OCI-M2 (cell line): ENCODE data around the gene MTNR1A.
"Not testable (repeated sequence)": the region's sequence is repeated elsewhere in the genome, so short reads cannot be mapped to it uniquely, and the experiment has no call there.

Experiments used
- DNase-seq: peaks from one replicate; lab custom pipeline; 2025; ENCODE audit not compliant: unreplicated experiment; lab: John Stamatoyannopoulos, UW

MTNR1A gene

GRCh38 chr4:186563761-186564160 lies 8.4 kb upstream of the MTNR1A start:
- DNase-seq: no peak

DNA sequence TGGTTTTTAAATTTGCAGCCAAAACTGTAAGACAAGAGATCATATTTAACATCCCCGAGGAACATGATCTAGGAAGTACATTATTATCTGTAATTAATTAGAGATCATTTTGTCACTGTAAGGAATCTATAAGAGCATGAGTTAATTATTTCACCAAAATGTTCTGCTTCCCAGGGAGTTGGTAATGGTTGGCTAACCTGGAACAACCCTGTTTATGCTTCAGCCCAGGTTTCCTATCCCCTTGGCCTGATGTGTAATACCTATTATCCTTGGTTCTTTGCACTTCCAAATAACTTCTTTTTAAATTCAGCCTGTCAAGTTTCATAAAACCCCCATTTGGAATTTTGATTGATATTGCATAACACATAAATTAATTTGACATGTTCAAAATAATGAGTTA lies 6.4 kb upstream of the MTNR1A start:
- no peak for DNase-seq

- no peak for DNase-seq
Measured at GRCh38 chr4:186560647-186561046, 5.3 kb upstream of the MTNR1A start.

DNA sequence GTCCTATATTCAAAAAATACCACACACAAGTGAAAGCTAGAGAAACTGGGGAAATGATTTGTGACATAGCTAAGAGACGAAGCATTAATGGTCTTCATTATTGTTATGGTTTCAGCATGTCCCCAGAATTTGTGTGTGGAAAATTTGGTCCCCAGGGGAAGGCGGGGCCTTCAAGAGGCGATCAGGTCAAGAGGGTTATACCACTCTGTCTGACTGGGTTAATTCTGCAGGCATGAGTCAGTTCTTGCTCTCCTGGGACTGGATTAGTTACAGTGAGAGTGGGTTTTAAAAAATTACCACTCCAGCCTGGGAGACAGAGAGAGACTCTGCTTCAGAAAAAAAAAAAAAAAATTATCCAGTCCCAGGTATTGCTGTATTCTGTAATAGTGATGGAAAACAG lies 2.1 kb upstream of the MTNR1A start:
- no peak for DNase-seq

GRCh38 chr4:186557061-186557460 lies 1.7 kb upstream of the MTNR1A start:
- no peak for DNase-seq

DNA sequence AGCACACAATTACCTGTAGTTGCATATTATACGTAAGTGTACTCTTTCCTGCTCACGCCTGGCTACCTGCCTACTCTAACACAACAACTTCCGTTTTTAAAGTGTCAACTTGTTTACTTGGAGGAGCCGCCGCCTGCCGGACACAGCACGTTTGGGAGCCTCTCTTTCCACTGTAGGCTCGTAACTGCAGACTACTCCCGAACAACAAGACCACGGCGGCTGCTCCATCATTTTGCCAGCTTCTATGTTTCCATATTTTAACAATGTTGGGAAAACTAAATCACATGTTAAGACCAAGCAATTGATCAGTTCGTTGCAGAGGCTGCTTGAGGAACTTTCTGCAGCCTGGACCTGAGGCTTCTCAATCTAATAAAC lies 841 bp downstream of the MTNR1A start:
- DNase-seq: no peak

- DNase-seq: no peak
Measured at GRCh38 chr4:186553717-186554116, 1.6 kb downstream of the MTNR1A start.

GRCh38 chr4:186551849-186552248 lies 3.5 kb downstream of the MTNR1A start:
- DNase-seq: no peak

GRCh38 chr4:186545436-186545835 lies 9.9 kb downstream of the MTNR1A start:
- DNase-seq: no peak

GRCh38 chr4:186543206-186543605 lies 12.2 kb downstream of the MTNR1A start:
- no peak for DNase-seq

DNA sequence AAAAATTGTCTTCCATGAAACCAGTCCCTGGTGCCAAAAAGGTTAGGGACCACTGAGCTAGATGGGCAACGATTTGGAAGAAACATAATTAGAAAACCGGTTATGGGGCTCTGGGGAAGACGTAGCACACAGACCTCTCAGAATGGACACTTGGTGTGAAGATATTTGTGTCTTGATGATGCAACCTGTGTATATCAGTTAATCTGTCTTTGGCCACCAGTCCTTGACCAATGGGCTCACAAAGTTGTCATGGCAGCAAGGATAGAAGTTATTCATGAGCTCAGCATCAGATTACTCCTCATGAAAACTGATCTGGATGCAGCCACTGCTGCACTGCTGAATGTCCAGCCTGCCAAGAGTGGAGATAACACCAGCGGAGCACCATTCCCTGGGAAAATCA lies 13.6 kb downstream of the MTNR1A start:
- DNase-seq: no peak

DNA sequence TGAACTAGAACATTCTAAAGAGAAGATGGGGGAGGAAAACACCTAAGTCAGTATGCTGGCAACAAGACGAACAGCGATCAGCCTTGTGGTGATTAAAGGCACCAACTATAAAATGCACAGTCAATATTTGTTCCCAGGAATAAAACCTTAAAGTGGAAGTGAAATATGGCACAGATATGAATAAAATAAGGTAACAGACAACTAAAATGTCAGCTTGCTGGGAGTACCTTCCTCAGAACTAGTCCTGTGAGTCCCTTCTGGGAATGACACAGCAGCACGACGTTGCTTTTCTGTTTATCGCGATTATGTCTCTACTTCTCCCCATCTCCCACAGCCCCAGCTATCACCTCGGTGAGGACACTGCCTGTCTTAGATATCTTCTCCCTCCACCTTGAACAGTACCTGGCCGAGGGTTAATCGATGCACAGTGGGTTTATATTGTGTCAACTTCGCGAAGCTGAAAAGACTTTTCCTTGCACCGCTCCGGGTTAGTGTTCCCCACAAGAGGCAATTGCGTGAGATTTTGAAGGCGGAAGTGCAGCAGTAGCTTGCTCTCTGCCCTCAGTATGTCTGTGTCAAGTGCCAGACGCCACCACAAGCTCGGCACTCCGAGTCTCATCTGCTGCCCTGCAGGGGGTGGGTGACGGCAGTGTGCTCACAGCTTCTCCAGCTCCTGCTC lies 17.4 kb downstream of the MTNR1A start:
- DNase-seq: no peak

DNA sequence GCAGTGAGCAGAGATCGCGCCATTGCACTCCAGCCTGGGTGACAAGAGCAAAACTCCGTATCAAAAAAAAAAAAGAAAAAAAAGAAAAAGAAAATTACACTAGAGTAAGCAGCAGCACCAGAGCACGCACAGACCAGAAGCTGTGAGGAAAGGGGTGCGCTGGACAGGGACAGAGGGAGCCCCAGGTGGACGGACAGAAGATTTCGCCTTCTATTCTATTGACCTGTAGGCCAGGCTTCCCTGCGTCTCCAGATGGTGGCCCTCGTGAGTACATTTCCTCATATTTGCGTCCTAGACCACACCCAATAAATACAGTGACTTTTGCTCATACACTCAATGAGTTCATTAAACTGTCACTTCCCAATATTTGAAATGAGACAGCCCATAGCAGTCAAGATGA lies 19.1 kb downstream of the MTNR1A start:
- DNase-seq: no peak

DNA sequence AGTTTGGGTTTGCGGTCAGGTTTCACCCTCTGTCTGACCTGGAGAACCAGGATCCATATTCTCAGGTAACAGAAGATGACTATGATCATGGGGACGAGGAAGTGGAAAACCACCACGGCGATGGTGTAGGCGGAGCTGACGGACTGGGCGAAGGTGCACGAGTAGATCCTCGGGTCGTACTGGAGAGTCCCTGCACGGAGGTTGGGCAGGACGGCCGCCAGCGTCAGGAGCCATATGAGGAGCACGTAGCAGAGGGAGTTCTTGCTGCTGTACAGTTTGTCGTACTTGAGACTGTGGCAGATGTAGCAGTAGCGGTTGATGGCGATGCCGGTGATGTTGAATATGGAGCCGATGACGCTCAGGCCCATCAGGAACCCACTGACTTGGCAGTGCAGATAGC lies 21.3 kb downstream of the MTNR1A start:
- DNase-seq: no peak

DNA sequence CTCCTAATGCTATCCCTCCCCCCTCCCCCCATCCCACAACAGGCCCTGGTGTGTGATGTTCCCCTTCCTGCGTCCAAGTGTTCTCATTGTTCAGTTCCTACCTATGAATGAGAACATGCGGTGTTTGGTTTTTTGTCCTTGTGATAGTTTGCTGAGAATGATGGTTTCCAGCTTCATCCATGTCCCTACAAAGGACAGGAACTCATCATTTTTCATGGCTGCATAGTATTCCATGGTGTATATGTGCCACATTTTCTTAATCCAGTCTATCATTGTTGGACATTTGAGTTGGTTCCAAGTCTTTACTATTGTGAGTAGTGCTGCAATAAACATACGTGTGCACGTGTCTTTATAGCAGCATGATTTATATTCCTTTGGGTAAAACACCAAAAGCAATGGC lies 31.4 kb downstream of the MTNR1A start:
- not testable (repeated sequence) for DNase-seq

GRCh38 chr4:186516287-186516686 lies 39.1 kb downstream of the MTNR1A start:
- DNase-seq: no peak

DNA sequence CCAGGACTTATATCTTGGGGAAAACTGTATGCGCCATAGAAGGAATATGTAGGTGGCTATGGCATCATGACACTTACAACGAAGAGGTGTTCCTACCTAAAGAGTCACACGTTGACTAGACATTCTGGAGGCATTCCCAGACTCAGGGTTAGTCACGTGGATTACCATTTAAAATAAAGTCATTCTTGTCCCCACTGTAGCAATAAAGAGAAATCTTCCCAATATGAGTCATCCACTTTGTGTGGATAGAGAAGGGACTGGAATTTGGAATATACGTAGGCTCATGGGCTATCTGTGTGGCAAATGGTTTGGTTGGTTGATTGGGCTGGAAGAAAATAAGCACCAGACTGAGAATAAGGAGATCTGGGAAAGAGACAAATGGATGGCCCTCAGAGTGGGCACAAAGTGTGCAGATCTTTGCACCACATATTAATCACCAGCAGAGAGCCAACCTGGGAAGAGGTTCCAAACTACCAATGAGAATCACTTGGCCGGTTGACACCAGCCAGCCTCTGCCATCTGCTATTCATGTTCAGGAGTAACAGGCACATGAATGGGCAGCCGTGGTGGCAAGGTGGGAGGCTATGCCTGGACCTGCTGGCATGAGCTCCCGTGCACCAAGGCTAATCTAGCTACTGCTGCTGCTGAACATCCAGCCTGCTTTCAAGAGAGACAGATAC lies 41.0 kb downstream of the MTNR1A start:
- DNase-seq: no peak

DNA sequence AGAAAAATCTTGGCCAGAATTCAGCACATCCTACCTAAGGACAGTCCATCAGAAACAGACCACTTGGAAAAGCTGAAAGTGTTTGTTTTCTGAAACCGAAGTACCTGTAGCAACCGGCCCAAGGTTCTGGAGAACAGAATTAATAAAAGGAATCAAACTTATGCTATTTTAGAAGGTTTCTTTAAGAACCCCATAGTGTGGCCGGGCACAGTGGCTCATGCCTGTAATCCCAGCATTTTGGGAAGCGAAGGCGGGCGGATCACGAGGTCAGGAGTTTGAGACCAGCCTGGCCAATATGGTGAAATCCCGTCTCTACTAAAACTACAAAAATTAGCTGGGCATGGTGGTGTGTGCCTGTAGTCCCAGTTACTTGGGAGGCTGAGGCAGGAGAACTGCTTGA lies 50.6 kb downstream of the MTNR1A start:
- not testable (repeated sequence) for DNase-seq

GRCh38 chr4:186502231-186502630 lies 53.1 kb downstream of the MTNR1A start:
- no peak for DNase-seq

DNA sequence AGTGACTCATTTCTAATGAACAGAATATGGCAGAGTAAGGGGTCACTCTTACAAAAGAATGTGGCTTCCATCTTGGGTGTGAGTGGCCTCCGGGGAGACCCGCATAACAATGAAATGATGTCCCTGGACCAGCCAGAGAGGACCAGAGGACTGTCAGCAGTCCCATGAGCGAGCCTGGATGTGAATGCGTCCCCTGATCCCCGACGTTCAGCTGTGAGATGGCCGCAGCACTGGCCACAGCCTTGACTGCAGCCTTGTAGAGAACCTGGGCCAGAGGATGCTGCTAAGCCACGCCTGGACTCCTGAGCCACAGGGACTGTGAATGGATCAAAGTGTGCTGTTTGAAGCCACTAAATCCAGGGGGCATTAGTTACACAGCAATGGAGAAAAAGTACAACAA lies 53.8 kb downstream of the MTNR1A start:
- DNase-seq: no peak

DNA sequence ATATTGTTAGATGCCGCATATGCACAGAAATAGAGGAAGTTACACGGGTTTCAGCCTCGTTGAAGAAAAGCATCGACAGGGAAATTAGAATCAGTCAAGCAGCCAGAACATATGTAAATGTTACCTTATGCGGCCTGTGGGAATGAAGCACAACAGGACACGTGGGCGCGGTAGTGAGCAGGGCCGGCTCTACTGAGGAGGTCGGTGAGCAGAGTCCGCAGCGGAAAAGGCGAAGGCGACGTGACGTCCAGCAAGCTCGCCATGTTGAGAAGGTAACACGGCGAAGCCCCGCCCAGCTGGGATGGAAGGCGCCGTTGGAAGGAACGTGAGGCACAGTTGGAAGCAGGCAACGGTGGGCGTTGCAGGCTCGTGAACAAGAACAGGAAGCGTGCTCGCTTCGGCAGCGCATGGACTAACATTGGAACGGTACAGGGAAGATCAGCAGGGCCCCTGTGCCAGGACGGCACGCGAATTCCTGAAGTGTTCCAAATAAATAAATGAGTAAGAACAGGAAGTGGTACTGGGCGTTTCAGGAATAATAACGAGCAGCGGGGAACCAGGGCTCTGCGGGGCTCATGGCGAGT lies 54.6 kb downstream of the MTNR1A start:
- DNase-seq: no peak

DNA sequence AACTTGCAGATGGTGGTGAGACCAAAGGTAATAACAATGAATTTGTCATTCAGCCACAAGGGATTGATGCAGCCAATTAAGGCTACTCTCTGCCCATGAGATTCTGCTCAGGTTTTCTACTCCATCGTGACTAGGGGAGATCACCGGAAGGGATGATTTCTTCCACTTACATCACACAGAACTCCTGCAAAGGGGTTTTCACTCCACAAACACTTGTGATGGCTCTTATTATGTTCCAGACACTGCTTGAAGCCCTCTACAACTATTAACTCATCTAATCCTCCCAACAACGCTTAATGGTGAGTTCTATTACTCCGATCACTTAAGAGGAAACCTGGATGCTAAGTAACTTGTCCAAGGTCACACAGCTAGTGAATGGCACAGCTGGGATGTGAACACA lies 55.9 kb downstream of the MTNR1A start:
- DNase-seq: no peak

GRCh38 chr4:186497043-186497442 lies 58.3 kb downstream of the MTNR1A start:
- DNase-seq: no peak
